OCI-LY3 (cell line): Measurements from ENCODE around the gene EDAR.

Experiments used
- H2AFZ ChIP-seq: fragments of 200-600, 300-600 bp; shearing (Covaris generic); 2 replicates; pipeline ENCODE4 v1.6.0; 2014; ENCODE audit warnings: antibody characterized with exemption, low read depth, low read length
- H3K27ac ChIP-seq: fragments of 200-600, 300-600 bp; sonication (generic); 2 replicates; pipeline ENCODE4 v1.5.1; 2014; ENCODE audit warnings: mild to moderate bottlenecking, low read length, moderate library complexity, mixed read lengths
- H3K27me3 ChIP-seq: fragments of 200-600, 300-600 bp; sonication (generic); 2 replicates; pipeline ENCODE4 v1.6.1; 2014; ENCODE audit warnings: low read depth, low read length, mixed read lengths
- H3K36me3 ChIP-seq: fragments of 200-600, 300-600 bp; sonication (generic); replicated peaks from 2 replicates; pipeline ENCODE3; 2014; ENCODE audit warnings: low read depth, low read length, mixed read lengths
- H3K4me1 ChIP-seq: fragments of 300-600, 200-600 bp; sonication (generic); 2 replicates; pipeline ENCODE4 v1.6.1; 2014; ENCODE audit warnings: low read length, mixed read lengths
- H3K4me2 ChIP-seq: fragments of 200-600, 300-600 bp; sonication (generic); 2 replicates; pipeline ENCODE4 v1.6.1; 2014; ENCODE audit warnings: low read length, mixed read lengths
- H3K4me3 ChIP-seq: fragments of 300-600, 200-600 bp; sonication (generic); 2 replicates; pipeline ENCODE4 v1.5.1; 2014; ENCODE audit warnings: antibody characterized with exemption, mild to moderate bottlenecking, low read length, moderate library complexity
- H3K79me2 ChIP-seq: fragments of 300-600, 200-600 bp; shearing (Covaris generic); 2 replicates; pipeline ENCODE4 v1.6.1; 2014; ENCODE audit warnings: mild to moderate bottlenecking, low read length, mixed read lengths
- H3K9ac ChIP-seq: fragments of 300-600, 200-600 bp; shearing (Covaris generic); 2 replicates; pipeline ENCODE4 v1.6.0; 2014; ENCODE audit warnings: mild to moderate bottlenecking, low read length, moderate library complexity
- H3K9me3 ChIP-seq: fragments of 200-600, 300-600 bp; shearing (Covaris generic); 2 replicates; pipeline ENCODE4 v1.6.1; 2014; ENCODE audit warnings: low read length, mixed read lengths; ENCODE audit not compliant: insufficient read depth
- H4K20me1 ChIP-seq: fragments of 200-600, 300-600 bp; sonication (generic); 2 replicates; pipeline ENCODE4 v1.6.1; 2016; ENCODE audit warnings: low read length, mixed read lengths; ENCODE audit not compliant: insufficient read depth
- EZH2phosphoT487 ChIP-seq: fragments of 200-600 bp; shearing (Covaris generic); IDR thresholded peaks from 2 replicates; pipeline ENCODE4 v1.6.1; 2018; ENCODE audit warnings: antibody characterized with exemption, mixed run types, low read depth
- TF ChIP-seq, protein P1 (sequence below): fragments of 200-600, 300-600 bp; sonication (generic); IDR thresholded peaks from 2 replicates; pipeline ENCODE4 v1.5.1; 2014; ENCODE audit warnings: antibody characterized with exemption, low read length, low read depth

EDAR gene

DNA sequence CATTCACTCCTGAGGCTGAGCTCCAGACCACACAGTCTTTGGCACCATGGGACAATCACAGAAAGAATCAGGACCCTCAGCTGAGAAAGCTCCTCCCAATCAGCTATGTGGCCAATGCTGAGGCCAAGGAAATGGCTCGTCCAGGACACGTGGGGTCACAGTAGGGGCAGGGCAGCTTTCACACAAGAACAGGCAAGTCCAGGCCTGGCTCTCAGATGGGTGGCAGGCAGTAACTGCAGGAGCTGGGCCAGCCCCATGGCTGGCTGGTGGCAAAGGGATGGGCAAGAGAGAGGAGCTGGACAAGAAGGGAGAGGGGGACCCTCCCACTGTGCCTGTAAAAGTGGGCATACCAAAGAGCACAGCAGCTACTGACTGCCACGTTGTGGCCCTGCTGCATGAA lies 12.2 kb upstream of the EDAR start:
- Histone ChIP-seq H3K79me2 (no peaks in the 10 kb centered on the region), H2AFZ (no peak overlapping the region), H3K27ac (no peak overlapping the region), H3K27me3 (0 out of 2 replicates have a peak, but pooled peaks cover 6% of the 10 kb centered on the region), H3K36me3 (no peaks in the 10 kb centered on the region), H3K9ac (no peak overlapping the region), H3K4me1 (no peaks in the 10 kb centered on the region), H3K4me3 (no peak overlapping the region), H4K20me1 (no peaks in the 10 kb centered on the region), H3K9me3 (no peaks in the 10 kb centered on the region), H3K4me2 (no peak overlapping the region)
- TF ChIP-seq, protein P1, sequence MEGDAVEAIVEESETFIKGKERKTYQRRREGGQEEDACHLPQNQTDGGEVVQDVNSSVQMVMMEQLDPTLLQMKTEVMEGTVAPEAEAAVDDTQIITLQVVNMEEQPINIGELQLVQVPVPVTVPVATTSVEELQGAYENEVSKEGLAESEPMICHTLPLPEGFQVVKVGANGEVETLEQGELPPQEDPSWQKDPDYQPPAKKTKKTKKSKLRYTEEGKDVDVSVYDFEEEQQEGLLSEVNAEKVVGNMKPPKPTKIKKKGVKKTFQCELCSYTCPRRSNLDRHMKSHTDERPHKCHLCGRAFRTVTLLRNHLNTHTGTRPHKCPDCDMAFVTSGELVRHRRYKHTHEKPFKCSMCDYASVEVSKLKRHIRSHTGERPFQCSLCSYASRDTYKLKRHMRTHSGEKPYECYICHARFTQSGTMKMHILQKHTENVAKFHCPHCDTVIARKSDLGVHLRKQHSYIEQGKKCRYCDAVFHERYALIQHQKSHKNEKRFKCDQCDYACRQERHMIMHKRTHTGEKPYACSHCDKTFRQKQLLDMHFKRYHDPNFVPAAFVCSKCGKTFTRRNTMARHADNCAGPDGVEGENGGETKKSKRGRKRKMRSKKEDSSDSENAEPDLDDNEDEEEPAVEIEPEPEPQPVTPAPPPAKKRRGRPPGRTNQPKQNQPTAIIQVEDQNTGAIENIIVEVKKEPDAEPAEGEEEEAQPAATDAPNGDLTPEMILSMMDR: no peak
- TF ChIP-seq EZH2phosphoT487: no peak

- H3K36me3 ChIP-seq: no peaks in the 10 kb centered on the region
- no peaks in the 10 kb centered on the region for H4K20me1 ChIP-seq
- H3K4me1 ChIP-seq: no peaks in the 10 kb centered on the region
- no peak for TF ChIP-seq EZH2phosphoT487
- TF ChIP-seq, protein P1: no peak
- no peak overlapping the region for H3K4me2 ChIP-seq
- H3K4me3 ChIP-seq: no peak overlapping the region
- no peaks in the 10 kb centered on the region for H3K79me2 ChIP-seq
- 0 out of 2 replicates have a peak, but pooled peaks cover 6% of the 10 kb centered on the region for H3K27me3 ChIP-seq
- H3K9me3 ChIP-seq: no peaks in the 10 kb centered on the region
- H3K27ac ChIP-seq: no peak overlapping the region
- no peak overlapping the region for H3K9ac ChIP-seq
- no peak overlapping the region for H2AFZ ChIP-seq
Measured at GRCh38 chr2:109000738-109001137, 11.7 kb upstream of the EDAR start.

GRCh38 chr2:108998911-108999310 lies 9.9 kb upstream of the EDAR start:
- H3K79me2 ChIP-seq: no peaks in the 10 kb centered on the region
- no peak overlapping the region for H2AFZ ChIP-seq
- no peak overlapping the region for H3K9ac ChIP-seq
- no peaks in the 10 kb centered on the region for H4K20me1 ChIP-seq
- H3K4me3 ChIP-seq: no peak overlapping the region
- no peaks in the 10 kb centered on the region for H3K36me3 ChIP-seq
- H3K4me2 ChIP-seq: no peak overlapping the region
- no peak overlapping the region for H3K27ac ChIP-seq
- H3K27me3 ChIP-seq: 0 out of 2 replicates have a peak, but pooled peaks cover 6% of the 10 kb centered on the region
- H3K9me3 ChIP-seq: no peaks in the 10 kb centered on the region
- H3K4me1 ChIP-seq: no peaks in the 10 kb centered on the region
- TF ChIP-seq, protein P1: no peak
- no peak for TF ChIP-seq EZH2phosphoT487

GRCh38 chr2:108994178-108994577 lies 5.2 kb upstream of the EDAR start:
- Histone ChIP-seq H3K9me3 (no peaks in the 10 kb centered on the region), H3K79me2 (no peaks in the 10 kb centered on the region), H3K27me3 (0 out of 2 replicates have a peak, but pooled peaks cover 6% of the 10 kb centered on the region), H3K4me2 (no peak overlapping the region), H3K27ac (no peak overlapping the region), H3K9ac (no peak overlapping the region), H3K4me1 (no peaks in the 10 kb centered on the region), H3K4me3 (no peak overlapping the region), H4K20me1 (no peaks in the 10 kb centered on the region), H2AFZ (no peak overlapping the region), H3K36me3 (no peaks in the 10 kb centered on the region)
- no peak for TF ChIP-seq EZH2phosphoT487
- TF ChIP-seq, protein P1: no peak
